Body of pancreas (tissue), 4 donors: Measurements from ENCODE around the gene OR4F29. TPM values are rescaled to one million over a fixed set of nuclear protein-coding genes. Genes with fewer than 3 reads are reported as not detected.
"Not testable (repeated sequence)": the region's sequence is repeated elsewhere in the genome, so short reads cannot be mapped to it uniquely, and the experiment has no call there.

Experiments
- ATAC-seq: fragments of 150-250 bp; one replicate; pipeline ENCODE4 v1.9.1; 2016
- DNase-seq, 4 donors: peaks; one replicate each; pipeline ENCODE4 v3.0.0-alpha.2; 2019
- H3K27ac ChIP-seq, 4 donors: fragments of 200-600 bp; sonication (generic); 1 replicate in 3 of 4; 2 replicates in 1 of 4; pipeline versions ENCODE4 v1.5.1 to v1.6.1; 2016 to 2019; ENCODE audit warnings: mild to moderate bottlenecking in 1 of 4, mixed read lengths in 1 of 4, moderate library complexity in 1 of 4
- H3K27me3 ChIP-seq, 2 donors: fragments of 200-600 bp; sonication (generic); one replicate each; pipeline ENCODE4 v1.6.0; 2016; ENCODE audit warnings: mild to moderate bottlenecking in 1 of 2
- H3K36me3 ChIP-seq, 2 donors: fragments of 200-600 bp; sonication (generic); replicated peaks in 1 of 2; 2 replicates each; pipeline ENCODE4 v1.5.1; 2016; ENCODE audit warnings: low read depth in 2 of 2; ENCODE audit not compliant: insufficient read depth in 1 of 2
- H3K4me1 ChIP-seq: fragments of 200-600 bp; sonication (generic); one replicate; pipeline ENCODE4 v1.6.0; 2016
- H3K4me3 ChIP-seq, 2 donors: fragments of 200-600 bp; sonication (generic); 1 replicate in 1 of 2; 2 replicates in 1 of 2; pipeline ENCODE4 v1.5.1; 2016 to 2019
- H3K9me3 ChIP-seq, 3 donors: fragments of 200-600 bp; sonication (generic); 1 replicate in 2 of 3; 2 replicates in 1 of 3; pipeline ENCODE4 v1.5.1; 2016
- intact Hi-C: fragments of 100-400 bp; cut with DNase I; formaldehyde crosslinking; loops from one replicate; pipeline ENCODE4 v1.15.1; 2023
- total RNA-seq, 2 donors: library from RNA; depleted of rRNA; stranded (reverse); fragments of >200 nt; gene quantifications; one replicate each; pipeline ENCODE4 v1.1.0, GENCODE V29; 2016

Gene OR4F29, protein sequence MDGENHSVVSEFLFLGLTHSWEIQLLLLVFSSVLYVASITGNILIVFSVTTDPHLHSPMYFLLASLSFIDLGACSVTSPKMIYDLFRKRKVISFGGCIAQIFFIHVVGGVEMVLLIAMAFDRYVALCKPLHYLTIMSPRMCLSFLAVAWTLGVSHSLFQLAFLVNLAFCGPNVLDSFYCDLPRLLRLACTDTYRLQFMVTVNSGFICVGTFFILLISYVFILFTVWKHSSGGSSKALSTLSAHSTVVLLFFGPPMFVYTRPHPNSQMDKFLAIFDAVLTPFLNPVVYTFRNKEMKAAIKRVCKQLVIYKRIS
- total RNA-seq, result not detected

- ATAC-seq, H3K27me3 ChIP-seq, H3K4me1 ChIP-seq, H3K9me3 ChIP-seq, H3K36me3 ChIP-seq, H3K27ac ChIP-seq, H3K4me3 ChIP-seq, DNase-seq, intact Hi-C loops: not testable (repeated sequence)
Observed at GRCh38 chr1:451578-451977, at the start of gene OR4F29. OR4F29 (minus strand) TSS chr1:451678; CDS start chr1:451678, 0 bp downstream.

Other genes with a start within 250 kb of the OR4F29 start
- not detected for gene OR4F16, start 235.0 kb upstream of the OR4F29 start, total RNA-seq